K562 (cell line): ENCODE data around the gene RABEPK. TPM values are rescaled to one million over a fixed set of nuclear protein-coding genes. Genes with fewer than 3 reads are reported as not detected.
A peak's percentile ranks its signal among the peaks of the same experiment; 100 is the strongest.

Experiments
- ARID3B ChIP-seq: fragments of 250-450 bp; sonication (Bioruptor Pico); IDR thresholded peaks from 2 replicates; pipeline ENCODE4 v1.4.0; 2020; ENCODE audit warnings: borderline replicate concordance
- BRD9 ChIP-seq: fragments of 450-650 bp; IDR thresholded peaks from 2 replicates; pipeline ENCODE4 v1.6.1; 2018; ENCODE audit warnings: low read depth; ENCODE audit not compliant: partially characterized antibody
- CC2D1A ChIP-seq: fragments of 450-650 bp; IDR thresholded peaks from 2 replicates; pipeline ENCODE4 v1.6.1; 2017; ENCODE audit warnings: mild to moderate bottlenecking
- CREB1 ChIP-seq, 2 experiments: sonication (generic) in 1 of 2; formaldehyde crosslinking in 1 of 2; IDR thresholded peaks; 2 replicates each; pipeline versions ENCODE4 v1.6.1 to v1.8.0; 2012 to 2022; ENCODE audit warnings: inconsistent platforms in 1 of 2, mild to moderate bottlenecking in 1 of 2, missing genetic modification reagents in 1 of 2, moderate library complexity in 1 of 2
- PHF8 ChIP-seq: fragments of 200-600 bp; sonication (generic); IDR thresholded peaks from 2 replicates; pipeline ENCODE4 v1.6.1; 2012; ENCODE audit warnings: mixed run types, mild to moderate bottlenecking, inconsistent platforms, low read length, moderate library complexity, borderline replicate concordance
- RNF219 ChIP-seq: fragments of 250-450 bp; sonication (Bioruptor Pico); IDR thresholded peaks from 2 replicates; pipeline ENCODE4 v1.5.0; 2022; ENCODE audit warnings: mild to moderate bottlenecking
- ZBTB11 ChIP-seq, 3 experiments: fragments of 200-800 bp in 1 of 3; fragments of 250-450 bp in 1 of 3; fragments of 450-650 bp in 1 of 3; sonication (Bioruptor Pico) in 1 of 3; sonication (Bioruptor generic) in 1 of 3; formaldehyde crosslinking in 1 of 3; IDR thresholded peaks; 2 replicates each; pipeline versions ENCODE4 v1.6.1 to v1.8.0; 2016 to 2022; ENCODE audit warnings: mild to moderate bottlenecking in 2 of 3, missing genetic modification characterization in 2 of 3, missing compliant biosample characterization in 1 of 3, moderate library complexity in 1 of 3
- ZNF280B ChIP-seq: fragments of 250-450 bp; sonication (Bioruptor Pico); IDR thresholded peaks from 2 replicates; pipeline ENCODE4 v1.5.1; 2021; ENCODE audit warnings: mild to moderate bottlenecking
- ZNF445 ChIP-seq: fragments of 250-450 bp; sonication (Bioruptor Pico); IDR thresholded peaks from 2 replicates; pipeline ENCODE4 v1.4.0; 2020; ENCODE audit warnings: low read depth, mild to moderate bottlenecking, moderate library complexity
- ZNF609 ChIP-seq: sonication (generic); formaldehyde crosslinking; IDR thresholded peaks from 2 replicates; pipeline ENCODE4 v1.8.1; 2023; ENCODE audit warnings: missing genetic modification reagents, mild to moderate bottlenecking, borderline replicate concordance
- polyA plus RNA-seq, 8 experiments: library from polyadenylated mRNA; depleted of rRNA in 4 of 8; stranded (reverse) in 5 of 8; unstranded in 3 of 8; fragments of >200 nt; fragmentation: Nextera tagmentation in 2 of 8; fragmentation: Illumina TruSeq in 1 of 8; extraction: Ambion mirVana in 2 of 8; extraction: Trizol in 1 of 8; gene quantifications; 2 replicates each; pipeline versions ENCODE4 v1.2.1 to v1.2.3, GENCODE V29; 2011 to 2014; ENCODE audit warnings: inconsistent platforms in 1 of 8, missing spikeins in 1 of 8
- total RNA-seq, 7 experiments: library from RNA; depleted of rRNA in 6 of 7; stranded (reverse); fragments of >200 nt in 6 of 7; fragmentation: Illumina TruSeq in 2 of 7; extraction: Trizol in 2 of 7; gene quantifications; 2 replicates each; pipeline versions ENCODE4 v1.2.1 to v1.2.3, GENCODE V29; 2011 to 2021; ENCODE audit warnings: low replicate concordance in 1 of 7

Gene RABEPK
- total and polyA plus RNA-seq, 9 of the 15 experiments (the other 6 are each of a cell fraction or from before 2014, with no cell fraction given), result 38.3 to 113 (median 52.8) TPM

- TF ChIP-seq ZNF609 (CRISPR knock-in tag) (no peak), ARID3B (CRISPR knock-in tag) (no peak), PHF8 (peak; percentile 94; the same call in 1 of the 2 replicates), BRD9 (peak; percentile 49), ZNF445 (no peak), RNF219 (CRISPR knock-in tag) (no peak), ZBTB11 (CRISPR knock-in tag; IDR thresholded peaks at IDR 0.05) (peak in 2 of 3 experiments; percentile 70 to 95; a peak in 4 of 6 replicates), CREB1 (IDR thresholded peaks at IDR 0.05) (no peak), CREB1 (CRISPR knock-in tag; IDR thresholded peaks at IDR 0.05) (0 out of 2 replicates have a peak, but pooled peaks have one; percentile 38), CC2D1A (peak; percentile 45; the same call in 1 of the 2 replicates), ZNF280B (CRISPR knock-in tag) (no peak)
These were observed 61.4 kb downstream of the RABEPK start, which contains the start of gene GAPVD1 (continued) for GRCh38 chr9:125261501-125262293.
